ENCODE results near the gene SNAI3.

The SNAI3 gene

DNA sequence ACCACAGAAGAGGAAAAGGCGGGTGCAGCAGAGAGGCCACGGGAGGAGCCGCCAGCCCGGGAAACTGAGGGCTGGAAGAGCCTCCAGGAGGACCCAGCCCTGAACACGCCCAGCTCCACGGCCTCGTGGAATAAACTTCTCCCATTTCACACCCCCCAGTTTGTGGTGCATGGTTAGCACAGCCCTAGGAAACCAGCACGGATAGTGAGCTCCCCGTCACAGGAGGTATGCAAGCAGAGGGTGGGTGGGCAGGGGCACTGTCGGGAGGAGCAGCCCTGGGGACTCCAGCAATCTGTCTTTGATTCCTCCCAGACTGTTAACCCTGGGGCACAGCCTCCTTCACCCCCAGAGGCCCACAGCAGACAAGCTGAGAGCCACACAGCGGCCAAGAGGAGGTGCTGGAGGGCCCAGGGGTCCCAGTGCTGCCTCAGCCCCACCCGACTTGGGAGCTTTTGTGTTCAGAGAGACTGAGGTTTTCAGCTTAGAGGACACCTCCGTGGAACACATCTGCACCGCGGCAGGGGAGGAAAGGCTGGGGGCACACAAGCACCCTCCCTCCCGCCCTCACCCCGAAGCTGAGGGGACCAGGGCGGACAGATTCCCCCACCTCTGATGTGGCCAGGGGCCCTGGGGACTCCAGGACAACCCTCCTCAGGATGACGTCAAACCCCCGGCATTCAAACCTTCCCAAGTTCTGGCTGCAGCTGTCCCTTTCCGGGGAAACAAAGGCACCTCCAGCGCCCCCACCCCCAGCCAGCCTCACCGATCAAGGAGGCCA is 49.6 kb downstream of the SNAI3 start:
- DNase-seq (ENCODE audit: extremely low read depth in 1 of 2, low read depth in 1 of 2) = no peak

DNA sequence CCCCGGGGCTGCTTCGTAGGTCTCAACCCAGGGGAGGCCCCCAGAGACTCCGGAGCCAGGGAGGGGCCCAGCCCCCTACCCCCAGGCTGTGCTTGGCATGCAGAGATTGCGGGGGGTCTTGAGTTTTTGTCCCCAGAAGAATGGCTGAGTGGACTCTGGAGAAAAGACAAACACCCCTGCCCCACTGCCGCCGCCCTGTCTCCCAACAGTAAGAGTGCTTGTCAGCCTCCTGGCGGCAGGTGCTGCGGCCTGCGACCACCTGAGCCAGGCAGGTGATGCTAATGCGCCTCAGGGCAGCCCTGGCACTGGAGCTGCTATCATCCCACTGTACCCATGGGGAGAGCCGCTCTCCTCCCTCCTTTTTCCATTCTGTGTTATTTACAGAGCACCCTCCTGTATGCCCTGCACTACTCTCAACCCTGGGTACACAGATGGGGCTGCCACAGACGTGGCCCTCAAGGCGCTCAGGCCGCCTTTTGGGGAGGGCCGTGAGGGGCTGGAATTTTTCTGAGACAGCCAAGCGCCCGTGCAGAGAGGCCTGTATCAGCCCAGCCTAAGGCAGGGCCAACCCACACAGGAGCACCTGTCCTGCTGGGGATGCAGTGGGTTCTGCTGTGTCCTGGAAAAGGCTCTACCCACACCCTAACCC is 50.5 kb downstream of the SNAI3 start:
- DNase-seq (ENCODE audit: extremely low read depth in 1 of 2, low read depth in 1 of 2) = no peak

DNA sequence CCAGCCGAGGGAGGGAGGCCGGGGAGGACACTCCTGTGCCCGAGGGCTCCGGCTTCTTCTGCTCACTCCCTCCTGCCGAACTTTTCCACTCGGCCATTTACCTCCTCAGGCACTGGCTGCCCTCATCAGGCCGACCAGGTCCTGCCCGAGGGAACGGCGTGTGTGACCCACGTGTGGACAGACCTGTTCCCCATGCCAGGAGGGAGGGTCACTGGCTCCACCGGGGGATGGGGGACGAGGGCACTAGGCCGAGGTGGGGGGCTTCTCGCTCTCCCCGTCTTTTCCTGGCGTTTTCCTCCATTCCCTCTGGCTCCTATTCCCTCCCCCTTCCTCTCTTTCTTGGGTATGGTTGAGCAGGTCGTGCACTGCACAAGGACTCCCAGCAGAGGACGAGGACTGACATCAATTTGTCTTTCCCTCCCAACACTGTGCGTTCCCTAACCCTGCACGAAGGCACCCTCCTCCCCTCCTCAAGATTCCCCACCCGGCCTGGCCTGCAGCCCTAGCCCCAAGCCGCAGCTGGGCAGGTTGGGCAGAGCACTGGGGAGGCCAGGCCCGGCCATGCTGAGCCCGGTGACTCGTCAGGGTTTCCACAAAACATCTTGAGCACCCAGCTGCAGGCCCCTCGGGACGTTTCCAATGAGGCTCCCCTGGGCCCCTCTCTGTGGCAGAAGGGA is 51.2 kb downstream of the SNAI3 start:
- DNase-seq (ENCODE audit: extremely low read depth in 1 of 2, low read depth in 1 of 2) = no peak

DNA sequence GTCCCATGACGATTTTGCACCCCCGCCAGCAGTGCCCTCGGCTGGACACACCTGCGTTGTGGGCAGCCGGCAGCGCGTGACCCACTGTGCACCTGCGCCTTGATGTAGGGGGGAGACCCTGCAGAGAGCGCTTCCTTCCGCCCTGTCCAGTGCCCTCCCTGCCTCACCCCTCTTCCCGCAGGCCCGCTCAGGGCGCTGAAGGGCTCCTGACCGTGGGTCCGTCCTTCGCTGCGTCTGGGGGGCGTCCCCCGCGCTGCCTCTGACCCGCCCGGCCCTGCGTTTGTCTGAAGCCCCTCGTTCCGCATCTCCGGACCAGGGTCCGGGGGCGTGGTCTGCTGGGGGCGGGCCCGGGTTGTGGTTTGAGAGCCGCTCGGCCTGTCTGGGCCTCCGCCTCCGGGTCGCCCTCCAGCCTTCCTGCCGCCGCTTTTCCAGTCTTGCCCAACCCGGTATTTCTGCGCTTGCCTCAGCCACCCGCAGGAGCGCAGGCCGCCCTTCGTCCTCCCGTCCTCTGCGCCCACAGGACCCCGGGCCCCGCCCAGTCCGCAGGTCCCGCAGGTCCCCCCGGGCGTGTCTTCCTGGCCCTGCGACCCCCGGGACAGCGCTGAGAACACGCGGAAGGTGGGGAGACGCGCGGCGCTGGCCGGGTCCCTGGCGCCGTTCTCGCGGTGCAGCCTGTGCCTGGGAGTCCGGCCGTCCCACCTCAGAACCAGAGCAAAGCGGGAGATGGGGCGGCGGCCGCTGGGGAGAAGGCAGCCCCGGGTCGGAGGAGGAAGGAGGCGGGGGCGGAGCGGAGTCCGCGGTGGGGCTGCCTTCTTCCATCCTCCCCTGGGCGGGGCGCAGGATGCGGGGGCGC is 51.9 kb downstream of the SNAI3 start:
- peak; percentile 45 to 47 for DNase-seq (ENCODE audit: extremely low read depth in 1 of 2, low read depth in 1 of 2)

DNA sequence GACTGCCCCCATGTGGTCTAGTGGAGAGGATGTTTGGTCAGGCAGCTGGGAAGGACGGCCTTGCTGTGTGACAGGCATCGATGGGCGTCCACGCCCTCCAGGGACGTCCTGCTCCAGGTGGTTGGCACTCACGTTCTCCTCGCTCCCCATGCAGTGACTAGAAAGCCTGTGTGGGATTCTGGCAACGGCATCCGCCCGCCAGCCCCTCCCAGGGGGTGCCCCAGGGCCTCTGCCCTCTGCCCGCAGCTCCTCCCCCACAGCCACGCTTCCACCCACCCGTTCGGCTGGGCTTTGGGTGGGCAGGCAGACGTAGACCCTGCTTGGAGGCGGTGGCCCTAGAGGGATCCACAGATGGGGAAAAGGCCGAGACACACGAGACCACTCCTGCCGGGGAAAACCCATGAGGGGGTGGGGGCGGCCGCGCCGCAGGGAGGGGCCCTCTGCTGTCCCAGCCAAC is 52.6 kb downstream of the SNAI3 start:
- peak; percentile 45 to 56 for DNase-seq (ENCODE audit: extremely low read depth in 1 of 2, low read depth in 1 of 2)

DNA sequence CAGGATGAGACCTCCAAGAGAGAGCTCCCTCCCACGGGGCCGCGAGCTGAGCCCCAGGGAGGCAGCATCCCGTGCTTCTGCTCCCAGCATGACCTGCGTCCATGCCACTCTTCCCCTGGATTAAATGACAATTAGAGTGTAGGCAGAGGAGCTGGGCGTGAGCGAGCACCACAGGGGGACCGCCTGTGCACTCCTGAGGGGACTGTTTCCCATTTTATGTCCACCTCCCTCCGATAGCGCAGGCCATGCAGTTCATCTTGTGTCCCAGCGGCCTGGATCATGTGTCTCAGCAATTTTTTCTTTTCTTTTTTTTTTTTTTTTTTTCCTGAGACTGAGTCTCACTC is 53.7 kb downstream of the SNAI3 start:
- DNase-seq (ENCODE audit: extremely low read depth in 1 of 2, low read depth in 1 of 2) = no peak

DNA sequence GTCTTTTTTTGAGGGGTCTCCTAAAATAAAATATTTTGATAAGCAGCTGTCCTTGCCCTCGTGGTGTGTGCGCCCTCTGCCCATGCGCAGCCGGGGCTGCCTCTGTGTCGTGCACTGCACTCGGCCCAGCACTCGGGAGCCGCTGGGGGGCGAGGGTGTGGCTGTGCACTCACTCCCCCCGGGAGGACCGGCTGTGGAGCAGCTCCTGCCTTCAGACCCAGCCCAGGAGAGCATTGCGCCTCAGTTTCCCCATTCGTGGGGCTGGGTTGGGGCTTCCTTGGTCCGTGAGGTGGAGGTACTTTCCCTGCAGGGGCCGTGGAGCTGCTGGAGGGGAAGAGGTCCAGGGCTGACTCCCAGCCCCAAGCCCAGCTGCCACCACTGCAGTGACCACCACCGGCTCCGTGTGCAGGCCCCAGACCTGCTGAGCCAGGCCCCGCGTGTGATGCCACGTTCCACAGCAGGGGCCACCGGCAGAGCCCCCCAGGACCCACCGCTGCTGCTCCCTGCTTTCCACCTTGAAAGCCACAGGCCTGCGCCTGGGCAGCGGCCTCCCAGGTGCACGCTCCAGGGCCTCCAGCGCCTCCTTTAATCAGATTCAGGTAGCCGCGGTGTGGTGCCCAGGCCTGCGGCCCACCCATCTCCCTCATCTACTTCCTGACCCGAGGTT is 54.3 kb downstream of the SNAI3 start:
- no peak for DNase-seq (ENCODE audit: extremely low read depth in 1 of 2, low read depth in 1 of 2)

DNA sequence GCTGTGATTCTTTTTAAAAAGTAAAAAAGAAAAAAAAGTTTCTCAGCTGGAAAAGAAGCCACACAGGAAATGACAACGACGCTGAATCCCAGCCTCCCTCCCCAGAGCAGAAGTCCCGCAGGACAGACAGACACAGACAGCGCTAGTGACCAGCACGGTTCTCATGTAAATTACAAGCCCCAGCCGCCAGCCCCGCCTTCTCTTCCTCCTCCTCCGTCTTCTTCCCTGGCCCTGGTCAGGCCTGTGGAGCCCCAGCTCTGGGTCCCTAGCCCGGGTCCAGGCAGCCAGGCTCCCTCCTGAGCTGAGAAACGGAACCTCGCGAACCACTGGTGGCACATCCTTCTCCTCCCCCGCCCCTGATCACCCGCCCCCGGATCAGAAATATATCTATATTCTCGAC is 54.9 kb downstream of the SNAI3 start:
- no peak for DNase-seq (ENCODE audit: extremely low read depth in 1 of 2, low read depth in 1 of 2)

DNA sequence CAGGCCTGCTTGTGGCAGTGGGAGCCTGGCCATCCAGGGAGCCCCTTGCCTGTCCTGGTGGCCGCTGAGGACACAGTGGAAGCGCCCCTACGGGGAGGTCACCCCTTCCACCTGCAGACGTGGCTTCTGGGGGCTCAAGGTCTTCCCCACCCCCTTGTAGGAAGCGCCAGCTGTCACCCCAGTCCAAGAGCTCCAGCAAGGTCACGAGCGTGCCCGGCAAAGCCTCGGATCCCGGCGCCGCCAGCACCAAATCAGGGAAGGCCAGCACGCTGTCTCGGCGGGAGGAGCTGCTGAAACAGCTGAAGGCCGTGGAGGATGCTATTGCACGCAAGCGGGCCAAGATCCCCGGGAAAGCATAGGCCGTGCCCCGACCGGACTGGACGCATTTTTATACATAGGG is 55.4 kb downstream of the SNAI3 start:
- no peak for DNase-seq (ENCODE audit: extremely low read depth in 1 of 2, low read depth in 1 of 2)

DNA sequence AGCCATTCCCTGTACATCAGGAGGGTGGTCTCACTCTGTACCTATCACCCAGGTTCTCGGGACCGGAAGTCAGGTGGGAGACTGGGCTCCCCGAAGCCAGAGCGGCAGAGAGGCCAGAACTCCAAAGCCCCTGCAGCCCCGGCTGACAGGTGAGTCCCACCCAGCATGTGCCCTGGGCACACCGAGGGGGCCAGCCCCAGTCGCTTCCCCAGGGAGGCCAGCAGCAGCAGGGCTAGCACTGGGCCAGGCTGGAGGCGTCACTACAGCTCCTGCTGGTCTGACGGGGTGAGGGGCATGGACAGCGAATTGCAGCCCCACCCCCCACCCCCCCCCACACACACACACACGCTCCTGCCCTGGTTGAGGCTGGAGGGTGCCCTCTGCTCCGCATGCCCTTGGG is 55.9 kb downstream of the SNAI3 start:
- DNase-seq (ENCODE audit: extremely low read depth in 1 of 2, low read depth in 1 of 2) = no peak

DNA sequence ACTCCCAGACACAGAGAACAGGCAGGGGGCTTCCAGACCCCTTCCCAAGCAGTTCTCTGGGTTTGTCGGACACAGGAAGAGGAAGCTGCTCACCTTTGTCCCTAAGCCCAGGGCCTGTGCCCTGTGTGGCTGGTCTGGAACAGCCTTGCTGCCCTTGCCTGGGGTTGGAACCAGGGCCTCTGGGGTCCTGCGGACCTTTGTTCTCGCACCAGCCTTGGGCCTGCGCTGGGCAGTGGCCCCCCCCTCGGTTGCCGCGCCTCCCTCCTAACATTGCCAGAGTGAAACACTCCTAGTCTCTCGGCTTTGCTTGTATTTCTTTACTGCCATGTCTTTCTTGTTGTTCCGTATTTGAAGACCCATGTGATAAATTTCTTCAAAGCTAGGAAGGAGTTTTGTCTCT is 56.5 kb downstream of the SNAI3 start:
- no peak for DNase-seq (ENCODE audit: extremely low read depth in 1 of 2, low read depth in 1 of 2)

DNA sequence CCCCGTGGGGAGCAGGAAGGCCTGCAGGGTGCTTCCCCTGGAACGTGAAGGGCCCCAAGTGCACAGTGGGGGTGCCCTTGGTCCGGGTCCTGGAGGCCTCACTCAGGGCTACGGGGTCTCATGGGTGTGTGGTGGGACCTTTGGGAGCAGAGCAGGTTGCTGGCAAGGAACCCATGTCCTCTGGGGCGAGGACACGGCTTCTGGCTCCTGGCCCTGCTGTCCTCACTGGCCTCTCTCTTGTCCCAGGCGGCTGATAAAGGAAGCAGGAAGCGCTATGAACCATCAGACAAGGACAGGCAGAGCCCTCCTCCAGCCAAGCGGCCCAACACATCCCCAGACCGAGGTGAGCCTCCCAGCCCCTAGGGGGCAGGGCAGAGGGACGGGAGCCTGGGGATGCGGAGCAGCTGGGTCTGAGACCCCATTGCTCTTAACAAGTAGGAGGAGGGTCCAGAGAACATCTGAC is 57.8 kb downstream of the SNAI3 start:
- DNase-seq (ENCODE audit: extremely low read depth in 1 of 2, low read depth in 1 of 2) = no peak

Measured in stimulated activated CD8-positive, alpha-beta memory T cell treated with anti-CD3 and anti-CD28 coated beads, Interleukin-7, amount 100 ng/mL, for 48 hours (primary cell).